Stimulated activated CD8-positive, alpha-beta memory T cell treated with anti-CD3 and anti-CD28 coated beads, Interleukin-12 subunit alpha, Interleukin-12 subunit beta, amount 100 ng/mL, for 1 hour (primary cell): Measurements from ENCODE around the gene TBC1D9.
"Not testable (repeated sequence)": the region's sequence is repeated elsewhere in the genome, so short reads cannot be mapped to it uniquely, and the experiment has no call there.

Experiments used
- DNase-seq: peaks from one replicate; pipeline ENCODE4 v3.0.0-alpha.2; 2020; ENCODE audit warnings: low read depth

TBC1D9 gene

DNA sequence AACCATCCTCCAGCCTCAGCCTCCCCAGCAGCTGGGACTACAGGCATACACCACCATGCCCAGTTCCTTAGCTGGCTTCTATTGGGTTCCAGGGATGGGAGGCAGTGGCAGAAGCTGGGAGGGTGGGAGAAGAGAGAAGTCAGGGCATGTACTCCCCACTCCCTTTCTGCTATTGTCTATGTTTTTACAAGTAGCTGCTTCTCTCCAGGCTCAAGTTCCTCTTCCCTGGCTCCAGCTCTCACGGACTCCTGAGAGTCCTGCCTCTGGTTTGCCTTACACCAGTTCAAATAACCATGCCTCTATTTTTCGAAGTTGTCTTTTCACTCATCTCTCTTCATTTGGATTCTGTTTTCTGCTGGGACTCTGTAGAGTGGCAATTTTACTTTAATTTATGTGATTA, 2.9 kb downstream of the TBC1D9 start:
- no peak for DNase-seq

- DNase-seq = no peak
Measured at GRCh38 chr4:140752291-140753068, 3.7 kb downstream of the TBC1D9 start.

- no peak for DNase-seq
Measured at GRCh38 chr4:140750470-140750869, 5.7 kb downstream of the TBC1D9 start.

- DNase-seq = no peak
Measured at GRCh38 chr4:140748171-140748570, 8.0 kb downstream of the TBC1D9 start.

DNA sequence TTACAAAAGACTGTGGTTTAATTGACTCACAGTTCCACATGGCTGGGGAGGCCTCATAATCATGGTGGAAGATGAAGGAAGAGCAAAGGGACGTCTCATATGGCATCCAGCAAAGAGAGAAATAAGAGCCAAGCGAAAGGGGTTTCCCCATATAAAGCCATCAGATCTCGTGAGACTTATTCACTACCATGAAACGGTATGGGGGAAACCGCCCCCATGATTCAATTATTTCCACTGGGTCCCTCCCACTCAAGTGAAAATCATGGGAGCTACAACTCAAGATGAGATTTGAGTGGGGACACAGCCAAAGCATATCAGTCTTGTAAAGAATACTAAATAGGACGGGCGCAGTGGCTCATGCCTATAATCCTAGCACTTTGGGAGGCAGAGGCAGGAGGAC, 9.6 kb downstream of the TBC1D9 start:
- not testable (repeated sequence) for DNase-seq

GRCh38 chr4:140744421-140744820, 11.8 kb downstream of the TBC1D9 start:
- DNase-seq = no peak

GRCh38 chr4:140743194-140743931, 12.8 kb downstream of the TBC1D9 start:
- DNase-seq = no peak

- DNase-seq = no peak
Measured at GRCh38 chr4:140742838-140743193, 13.4 kb downstream of the TBC1D9 start.

- DNase-seq = no peak
Measured at GRCh38 chr4:140740906-140741670, 15.1 kb downstream of the TBC1D9 start.

DNA sequence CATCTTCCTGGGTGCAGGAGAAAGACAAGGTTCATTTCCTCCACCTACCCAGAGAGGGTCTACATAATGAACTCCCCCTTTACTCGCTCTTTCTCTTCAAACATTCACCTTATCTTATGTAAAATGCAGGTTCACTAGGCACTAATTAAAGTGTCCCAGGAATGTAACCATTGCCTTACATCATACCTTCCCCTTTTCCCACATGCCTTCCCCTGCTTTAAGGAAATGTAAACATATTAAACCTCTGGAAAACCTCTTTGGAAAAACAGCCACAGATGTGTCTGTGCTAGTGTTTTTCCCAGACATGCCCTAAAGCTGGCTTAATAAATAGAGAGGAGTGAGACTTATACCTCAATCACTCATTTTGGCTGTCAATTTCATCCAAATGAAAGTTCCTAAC, 15.8 kb downstream of the TBC1D9 start:
- DNase-seq = no peak

DNA sequence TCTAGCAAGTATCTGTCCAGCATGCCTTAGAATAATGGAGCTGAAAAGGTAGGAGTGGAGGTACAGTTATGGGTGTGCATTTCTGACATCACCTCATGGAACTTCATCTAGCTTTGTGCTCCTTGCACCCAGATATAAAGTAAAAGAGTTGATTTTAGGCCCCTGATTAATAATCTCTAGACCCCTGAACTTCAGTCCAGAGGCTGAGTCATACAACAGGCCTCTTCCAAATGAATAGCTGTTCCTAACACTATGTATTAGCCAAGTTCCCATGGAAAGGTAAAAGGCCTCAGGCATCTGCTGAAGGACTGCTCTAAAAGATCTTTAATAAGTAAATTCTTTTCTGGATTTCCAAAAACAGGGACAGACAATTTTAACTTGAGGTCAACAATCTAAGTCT, 16.2 kb downstream of the TBC1D9 start:
- no peak for DNase-seq

DNA sequence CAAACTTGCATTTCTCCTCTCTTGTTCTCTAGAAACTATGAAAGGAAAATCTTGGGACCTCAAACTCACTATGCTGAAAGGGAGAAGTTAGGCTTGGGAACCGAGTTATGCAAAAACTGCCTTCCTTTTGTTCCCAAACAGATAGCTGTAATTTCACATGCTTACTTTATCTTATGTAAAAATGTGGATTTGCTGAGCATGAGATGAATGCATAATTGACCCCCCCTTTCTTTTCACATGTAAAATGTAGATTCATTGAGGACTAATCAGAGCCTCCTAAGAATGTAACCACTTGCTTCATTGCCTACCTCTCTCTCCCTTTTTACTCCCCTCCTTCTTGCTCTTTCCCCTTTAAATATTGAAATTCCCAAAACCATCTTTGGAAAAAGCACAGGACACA, 18.0 kb downstream of the TBC1D9 start:
- no peak for DNase-seq

- no peak for DNase-seq
Measured at GRCh38 chr4:140736669-140737343, 19.4 kb downstream of the TBC1D9 start.

DNA sequence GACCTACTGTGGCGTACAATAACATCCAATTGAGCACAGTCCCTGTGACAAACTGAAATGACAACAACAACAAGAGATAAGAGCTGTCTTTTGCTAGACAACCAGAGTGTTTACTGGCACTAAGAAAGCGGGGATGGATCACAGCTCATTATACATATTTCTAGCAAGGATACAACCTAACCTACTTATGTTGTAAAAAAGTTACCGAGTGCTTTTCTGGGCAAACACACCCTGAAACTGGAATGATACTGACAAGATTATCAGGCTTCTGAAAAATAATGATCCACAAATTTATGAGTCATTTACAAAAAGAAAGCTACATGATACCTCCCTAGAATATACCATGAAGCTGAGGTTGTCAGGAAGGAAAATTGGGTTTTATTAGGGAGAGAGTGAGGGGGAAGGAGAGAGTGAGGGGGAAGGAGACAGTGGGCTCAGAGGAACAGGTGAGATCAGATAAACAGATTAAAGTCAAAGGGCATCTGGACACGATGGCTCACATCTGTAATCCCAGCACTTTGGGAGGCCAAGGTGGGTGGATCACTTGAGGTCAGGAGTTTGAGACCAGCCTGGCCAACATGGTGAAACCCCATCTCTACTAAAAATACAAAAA, 20.3 kb downstream of the TBC1D9 start:
- DNase-seq = no peak

DNA sequence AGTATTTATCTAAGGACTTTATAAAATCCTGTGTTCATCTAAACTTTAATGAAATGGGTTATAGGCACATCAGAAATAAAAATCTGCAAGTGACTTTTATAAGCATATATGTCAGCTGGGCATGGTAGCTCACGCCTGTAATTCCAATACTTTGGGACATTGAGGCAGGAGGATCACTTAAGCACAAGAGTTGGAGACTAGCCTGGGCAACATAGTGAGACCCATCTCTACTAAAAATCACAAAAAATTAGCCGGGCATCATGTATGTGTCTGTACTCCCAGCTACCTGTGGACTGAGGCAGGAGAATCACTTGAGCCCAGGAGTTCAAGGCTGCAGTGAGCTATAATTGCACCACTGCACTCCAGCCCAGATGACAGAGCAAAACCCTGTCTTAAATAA, 20.9 kb downstream of the TBC1D9 start:
- DNase-seq = no peak

GRCh38 chr4:140732780-140733179, 23.4 kb downstream of the TBC1D9 start:
- no peak for DNase-seq

DNA sequence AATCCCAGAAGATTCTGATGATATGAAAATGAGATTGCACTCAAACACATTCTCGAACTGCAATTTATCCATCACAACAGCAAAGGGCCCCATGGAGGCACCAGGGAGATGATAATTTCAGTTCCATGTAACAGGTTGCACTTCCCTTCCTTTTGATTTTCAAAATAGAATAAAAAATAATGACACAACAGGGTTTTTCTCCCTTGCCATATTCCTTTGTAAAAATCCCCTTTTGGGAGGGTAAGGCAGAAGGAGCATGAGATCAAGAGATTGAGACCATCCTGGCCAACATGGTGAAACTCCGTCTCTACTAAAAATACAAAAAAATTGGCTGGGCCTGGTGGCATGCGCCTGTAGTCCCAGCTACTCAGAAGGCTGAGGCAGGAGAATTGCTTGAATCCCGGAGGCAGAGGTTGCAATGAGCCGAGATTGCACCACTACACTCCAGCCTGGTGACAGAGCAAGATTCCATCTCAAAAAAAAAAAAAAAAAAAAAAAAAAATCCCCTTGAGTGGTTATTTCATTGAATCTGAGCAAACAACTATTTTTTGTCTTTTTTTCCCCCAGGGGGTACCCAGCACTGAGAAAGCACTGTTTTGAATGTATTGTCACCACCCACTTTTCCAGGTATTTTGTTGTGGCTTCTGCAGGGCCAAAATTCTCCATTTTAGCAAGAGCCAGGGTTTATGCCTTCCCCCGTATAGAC, 26.7 kb downstream of the TBC1D9 start:
- no peak for DNase-seq

GRCh38 chr4:140726776-140727500, 29.2 kb downstream of the TBC1D9 start:
- no peak for DNase-seq

DNA sequence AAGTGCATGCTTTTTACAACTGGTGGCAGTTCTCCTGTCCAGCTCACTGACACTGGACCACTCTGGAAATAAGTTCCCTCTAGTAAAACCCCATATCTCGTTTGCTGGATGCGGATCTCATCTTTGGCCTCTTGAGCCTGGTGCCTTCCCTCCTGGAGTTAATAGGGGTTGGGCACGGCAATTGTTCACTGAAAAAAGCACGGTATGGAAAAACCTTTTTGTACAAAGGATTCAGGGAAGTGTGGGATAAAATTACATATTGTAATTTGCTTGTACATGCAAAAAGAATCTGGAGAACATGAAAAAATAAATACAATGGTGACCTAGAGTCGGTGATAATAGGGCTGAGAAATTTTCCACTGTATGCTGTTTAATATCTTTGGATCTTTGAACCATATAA, 30.6 kb downstream of the TBC1D9 start:
- no peak for DNase-seq

- DNase-seq = no peak
Measured at GRCh38 chr4:140724760-140725159, 31.4 kb downstream of the TBC1D9 start.
